Islet precursor cell (in vitro differentiated cells): ENCODE data around the gene SDF2L1.
"Not testable (repeated sequence)": the region's sequence is repeated elsewhere in the genome, so short reads cannot be mapped to it uniquely, and the experiment has no call there.

ENCODE experiments used
- DNase-seq: peaks from one replicate; pipeline ENCODE4 v3.0.0-alpha.2; 2018

Gene SDF2L1

DNA sequence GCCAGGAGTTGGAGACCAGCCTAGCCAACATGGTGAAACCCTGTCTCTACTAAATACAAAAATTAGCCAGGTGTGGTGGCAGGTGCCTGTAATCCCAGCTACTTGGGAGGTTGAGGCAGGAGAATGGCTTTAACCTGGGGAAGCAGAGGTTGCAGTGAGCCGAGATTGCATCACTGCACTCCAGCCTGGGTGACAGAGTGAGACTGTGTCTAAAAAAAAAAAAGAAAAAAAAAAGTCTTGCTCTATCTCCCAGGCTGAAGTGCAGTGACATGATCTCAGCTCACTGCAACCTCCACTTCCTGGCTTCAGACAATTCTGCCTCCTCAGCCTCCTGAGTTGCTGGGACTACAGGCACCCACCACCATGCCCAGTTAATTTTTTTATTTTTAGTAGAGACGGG lies 4.7 kb upstream of the SDF2L1 start:
- DNase-seq, result not testable (repeated sequence)

DNA sequence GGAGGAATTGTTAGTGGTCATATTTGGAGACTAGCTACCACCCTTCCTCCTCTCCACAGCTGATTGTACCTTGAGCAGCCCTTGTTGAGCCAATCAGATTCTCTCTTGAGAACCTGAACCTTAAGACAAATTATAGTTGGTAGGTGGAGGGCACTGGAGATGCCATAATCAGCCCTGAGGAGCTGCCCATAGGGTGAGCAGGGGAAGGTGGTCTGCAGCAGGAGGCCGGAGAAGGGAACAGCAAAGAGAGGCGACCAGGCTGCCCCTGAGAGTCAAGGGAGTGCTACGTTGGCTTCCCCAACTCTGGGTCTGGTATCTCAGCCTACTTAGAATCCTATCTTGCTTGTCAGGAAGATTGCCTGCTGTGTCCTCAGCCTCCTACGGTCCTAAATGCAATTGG lies 2.7 kb upstream of the SDF2L1 start:
- DNase-seq, result no peak

DNA sequence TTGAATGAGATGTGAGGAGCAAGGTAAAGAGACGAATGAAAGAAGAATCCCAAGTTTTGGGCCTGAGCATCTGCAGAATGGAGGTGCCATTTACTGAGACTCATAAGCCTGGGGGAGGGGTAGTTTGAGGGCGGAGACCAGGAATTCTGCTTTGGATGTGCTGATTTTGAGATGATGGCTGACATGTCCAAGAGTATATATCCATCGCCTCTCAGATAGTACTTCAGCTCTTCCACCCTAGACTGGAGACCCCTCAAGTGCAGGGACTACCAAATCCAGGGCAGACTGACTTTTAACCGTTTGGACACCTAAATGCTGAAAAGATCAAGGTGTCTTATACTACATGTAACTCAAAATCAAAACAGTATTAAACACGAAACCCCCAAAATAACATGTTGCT lies 1.3 kb upstream of the SDF2L1 start:
- no peak for DNase-seq

DNA sequence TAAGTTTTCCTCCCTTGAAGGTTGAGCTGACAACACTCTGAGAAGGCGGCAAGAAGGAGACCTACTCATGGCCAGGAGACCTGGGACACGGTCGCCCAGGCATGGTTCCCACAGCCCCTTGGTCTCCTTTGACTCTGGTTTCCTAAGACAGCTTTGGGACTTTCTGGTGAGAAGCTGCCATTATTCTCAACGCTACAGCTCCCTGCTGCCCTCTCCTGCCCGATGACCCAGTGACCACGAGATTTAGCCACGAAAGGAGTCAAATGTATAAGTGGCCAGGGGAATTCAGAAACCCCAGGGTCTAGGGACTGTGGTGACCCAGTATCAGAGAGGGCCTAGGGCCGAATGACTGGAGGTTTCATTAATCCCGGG lies 699 bp upstream of the SDF2L1 start:
- peak; percentile 82 for DNase-seq

DNA sequence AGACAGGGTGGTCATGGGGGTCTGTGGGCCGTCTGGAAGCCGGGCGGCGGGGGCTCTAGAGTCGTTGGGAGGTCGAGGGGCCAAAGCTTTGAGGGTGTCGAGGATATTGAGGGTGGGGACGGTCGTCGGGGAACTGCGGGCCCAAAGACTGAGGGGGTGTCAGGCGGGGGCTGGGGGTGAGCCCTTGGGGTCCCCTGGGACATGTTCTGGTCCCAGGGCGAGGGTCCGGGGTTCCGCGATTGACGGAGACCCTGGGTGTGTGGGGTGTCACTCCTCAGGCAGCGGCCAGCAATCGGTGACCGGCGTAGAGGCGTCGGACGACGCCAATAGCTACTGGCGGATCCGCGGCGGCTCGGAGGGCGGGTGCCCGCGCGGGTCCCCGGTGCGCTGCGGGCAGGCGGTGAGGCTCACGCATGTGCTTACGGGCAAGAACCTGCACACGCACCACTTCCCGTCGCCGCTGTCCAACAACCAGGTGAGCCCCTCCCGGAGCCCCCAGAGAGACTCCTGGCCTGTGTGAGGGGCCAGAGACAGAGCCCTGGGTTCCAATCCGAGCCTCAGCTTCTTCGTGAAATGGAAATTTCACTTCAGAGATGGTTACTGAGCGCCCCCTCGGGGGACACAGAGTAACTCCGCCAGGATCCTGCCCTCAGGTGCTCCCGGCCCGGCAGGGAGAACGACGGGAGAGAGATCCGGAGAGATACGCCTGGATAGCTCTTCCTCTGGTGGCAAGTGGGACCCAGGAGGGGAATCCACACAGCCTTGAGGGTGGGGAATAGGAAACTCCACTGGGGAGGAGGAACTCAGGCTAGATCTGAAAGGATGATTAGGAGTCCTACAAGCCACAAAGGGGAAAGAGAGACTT lies 714 bp downstream of the SDF2L1 start:
- DNase-seq, result peak; percentile 88

DNA sequence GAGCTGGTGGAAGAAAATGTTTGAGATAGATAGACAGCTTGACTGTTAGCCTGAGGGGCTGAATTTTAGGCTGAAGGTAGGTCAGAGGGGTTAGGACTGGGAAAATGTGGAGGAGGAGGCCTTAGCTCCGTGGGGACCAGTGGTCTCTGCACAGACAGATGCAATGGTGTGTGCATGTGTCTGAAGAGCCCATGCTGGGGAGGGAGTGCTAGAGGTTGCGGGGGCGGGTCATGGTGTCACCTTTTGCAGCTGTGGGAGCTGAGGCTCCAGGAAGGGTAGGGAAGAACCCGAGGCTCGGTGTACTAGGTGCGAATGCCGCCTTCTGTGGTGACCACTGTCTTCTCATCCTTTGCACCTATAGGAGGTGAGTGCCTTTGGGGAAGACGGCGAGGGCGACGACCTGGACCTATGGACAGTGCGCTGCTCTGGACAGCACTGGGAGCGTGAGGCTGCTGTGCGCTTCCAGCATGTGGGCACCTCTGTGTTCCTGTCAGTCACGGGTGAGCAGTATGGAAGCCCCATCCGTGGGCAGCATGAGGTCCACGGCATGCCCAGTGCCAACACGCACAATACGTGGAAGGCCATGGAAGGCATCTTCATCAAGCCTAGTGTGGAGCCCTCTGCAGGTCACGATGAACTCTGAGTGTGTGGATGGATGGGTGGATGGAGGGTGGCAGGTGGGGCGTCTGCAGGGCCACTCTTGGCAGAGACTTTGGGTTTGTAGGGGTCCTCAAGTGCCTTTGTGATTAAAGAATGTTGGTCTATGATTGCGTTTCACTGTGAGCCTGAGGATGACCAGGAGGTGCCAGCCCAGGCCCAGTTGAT lies 1.6 kb downstream of the SDF2L1 start:
- DNase-seq, result no peak

DNA sequence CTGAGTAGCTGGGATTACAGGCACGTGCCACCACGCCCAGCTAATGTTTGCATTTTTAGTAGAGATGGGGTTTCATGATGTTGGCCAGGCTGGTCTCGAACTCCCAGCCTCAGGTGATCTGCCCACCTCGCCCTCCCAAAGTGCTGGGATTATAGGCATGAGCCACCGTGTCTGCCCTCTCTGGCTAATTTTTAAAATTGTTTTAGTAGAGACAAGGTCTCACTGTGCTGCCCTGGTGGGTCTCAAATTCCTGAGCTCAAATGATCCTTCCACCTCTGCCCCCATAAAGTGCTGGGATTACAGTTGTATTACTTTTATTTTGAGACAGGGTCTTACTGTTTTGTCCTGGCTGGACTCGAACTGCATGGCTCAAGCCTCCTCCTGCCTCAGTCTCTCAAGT lies 3.4 kb downstream of the SDF2L1 start:
- DNase-seq, result not testable (repeated sequence)

DNA sequence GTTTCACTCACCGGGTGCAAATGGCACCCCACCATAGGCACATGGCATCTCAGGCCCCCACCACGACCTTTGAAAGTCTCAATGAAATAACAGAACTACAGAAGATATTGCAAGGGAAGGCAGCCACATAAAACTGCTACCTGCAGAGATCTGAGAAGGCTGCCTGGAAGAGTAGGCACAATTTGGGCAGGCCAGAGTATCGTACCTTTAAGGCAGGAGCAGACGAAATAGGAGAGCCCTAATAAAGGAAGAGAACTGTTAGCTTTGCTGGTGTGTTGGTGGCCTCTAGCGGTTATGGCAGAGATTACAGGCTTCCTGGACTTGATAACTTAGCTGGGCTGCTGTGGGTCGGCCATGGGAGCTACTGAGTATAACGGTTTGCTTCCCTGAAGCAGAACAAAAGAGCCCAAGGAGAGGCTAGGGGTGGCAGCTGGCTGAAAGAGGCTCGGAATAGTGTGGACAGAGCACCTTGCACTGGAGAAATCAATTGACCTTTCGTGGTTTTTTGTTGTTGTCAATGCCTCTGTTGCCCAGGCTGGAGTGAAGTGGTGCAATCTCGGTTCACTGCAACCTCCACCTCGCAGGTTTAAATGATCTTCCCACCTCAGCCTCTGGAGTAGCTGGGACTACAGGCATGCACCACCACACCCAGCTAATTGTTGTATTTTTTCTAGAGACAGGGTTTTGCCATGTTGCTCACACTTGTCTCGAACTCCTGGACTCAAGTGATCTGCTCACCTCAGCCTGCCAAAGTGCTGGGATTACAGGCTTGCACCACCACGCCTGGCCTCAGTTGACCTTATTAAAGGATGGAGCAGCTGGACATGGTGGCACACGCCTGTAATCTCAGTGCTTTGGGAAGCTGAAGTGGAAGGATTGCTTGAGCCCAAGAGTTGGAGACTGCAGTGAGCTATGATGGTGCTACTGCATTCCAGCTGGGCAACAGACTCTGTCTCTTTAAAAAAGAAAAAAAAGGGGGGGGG lies 4.8 kb downstream of the SDF2L1 start:
- peak; percentile 86 for DNase-seq

DNA sequence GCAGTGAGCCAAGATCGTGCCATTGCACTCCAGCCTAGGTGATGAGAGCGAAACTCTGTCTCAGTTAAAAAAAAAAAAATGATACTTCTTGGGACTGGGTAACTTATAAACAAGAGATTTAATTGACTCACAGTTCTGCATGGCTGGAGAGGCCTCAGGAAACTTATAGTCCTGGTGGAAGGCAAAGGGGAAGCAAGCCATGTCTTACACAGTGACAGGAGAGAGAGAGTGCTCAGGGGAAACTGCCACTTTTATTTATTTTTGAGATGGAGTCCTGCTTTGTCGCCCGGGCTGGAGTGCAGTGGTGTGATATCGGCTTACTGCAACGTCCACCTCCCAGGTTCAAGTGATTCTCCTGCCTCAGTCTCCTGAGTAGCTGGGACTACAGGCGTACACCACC lies 8.2 kb downstream of the SDF2L1 start:
- DNase-seq, result no peak

DNA sequence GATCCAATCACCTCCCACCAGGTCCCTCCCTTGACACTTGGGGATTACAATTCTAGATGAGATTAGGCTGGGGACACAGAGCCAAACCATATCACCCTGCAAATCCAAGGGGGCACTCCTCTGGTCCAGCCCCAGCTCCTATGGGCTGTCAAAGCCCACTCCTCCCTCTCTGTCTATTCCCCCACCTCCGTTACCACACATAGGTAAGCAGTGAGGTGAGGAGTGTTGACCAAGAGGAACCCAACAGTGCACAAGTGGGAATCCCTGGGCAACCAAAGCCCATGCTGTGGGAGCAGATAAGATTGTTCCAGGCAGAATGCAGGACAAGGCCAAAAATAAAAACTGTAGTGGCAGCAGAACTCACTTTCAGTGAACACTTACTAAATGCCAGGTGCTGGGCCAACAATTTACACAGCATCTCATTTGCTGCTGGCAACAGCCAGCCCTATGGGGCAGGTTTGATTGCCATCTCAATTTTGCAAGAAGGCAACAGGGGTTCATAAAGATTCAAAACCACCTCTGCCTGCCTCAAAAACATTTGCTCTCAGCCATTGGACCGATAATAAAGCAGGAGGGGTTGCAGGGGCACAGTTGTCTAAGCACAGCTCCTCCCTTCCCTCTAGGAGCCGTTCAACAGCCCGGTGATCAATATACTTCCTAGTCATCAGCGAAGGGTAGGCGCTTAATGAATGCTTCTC lies 8.9 kb downstream of the SDF2L1 start:
- no peak for DNase-seq

DNA sequence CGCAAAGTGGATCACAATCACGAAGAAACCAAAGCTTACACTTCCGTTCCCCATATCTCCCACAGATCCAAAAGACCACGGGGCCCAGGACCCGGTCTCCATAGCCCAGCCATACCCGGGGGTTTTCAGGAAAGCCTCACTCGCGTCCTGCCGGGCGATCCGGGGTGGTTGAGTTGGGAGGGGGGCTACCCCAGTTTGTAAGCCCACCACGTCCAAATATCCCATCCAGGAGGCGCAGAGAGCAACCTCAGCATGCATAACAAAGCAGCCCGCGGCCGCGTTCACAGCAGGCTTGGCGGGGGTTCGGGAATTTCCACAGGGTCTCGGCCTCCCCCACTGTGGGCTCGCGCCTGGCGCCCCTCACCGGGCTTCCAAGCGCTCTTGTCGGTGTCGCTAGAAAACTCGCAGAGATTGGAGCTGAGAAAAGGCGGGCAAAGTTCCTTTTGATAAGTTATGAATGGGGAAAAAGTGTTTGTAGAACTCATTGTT lies 9.5 kb downstream of the SDF2L1 start:
- no peak for DNase-seq

DNA sequence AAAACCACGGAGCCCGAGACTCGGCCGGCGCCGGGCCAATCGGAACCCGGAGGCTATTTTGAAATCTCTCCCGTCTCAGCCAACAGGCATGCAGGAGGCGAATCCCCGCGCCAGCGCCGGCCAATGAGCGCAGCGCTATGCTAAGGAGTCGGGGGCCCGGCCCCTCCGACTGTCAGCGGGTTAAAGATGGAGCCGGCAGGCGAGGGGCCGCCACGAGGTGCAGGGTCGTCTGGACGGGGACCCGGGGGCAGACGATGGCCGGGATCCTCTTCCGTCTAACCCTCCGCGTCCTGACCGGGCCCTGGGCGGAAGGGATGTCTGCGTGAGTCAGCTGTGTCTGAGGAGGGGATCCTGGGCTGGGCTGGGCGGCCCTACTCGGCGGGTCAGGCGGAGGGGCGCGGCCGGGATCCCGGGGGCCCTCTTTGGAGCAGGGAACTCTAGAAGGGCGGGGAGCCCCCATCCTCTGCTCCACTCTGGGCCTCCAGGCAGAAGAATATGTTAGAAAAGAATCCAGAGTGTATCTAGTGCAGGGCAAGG lies 10.0 kb downstream of the SDF2L1 start:
- peak; percentile 96 for DNase-seq

DNA sequence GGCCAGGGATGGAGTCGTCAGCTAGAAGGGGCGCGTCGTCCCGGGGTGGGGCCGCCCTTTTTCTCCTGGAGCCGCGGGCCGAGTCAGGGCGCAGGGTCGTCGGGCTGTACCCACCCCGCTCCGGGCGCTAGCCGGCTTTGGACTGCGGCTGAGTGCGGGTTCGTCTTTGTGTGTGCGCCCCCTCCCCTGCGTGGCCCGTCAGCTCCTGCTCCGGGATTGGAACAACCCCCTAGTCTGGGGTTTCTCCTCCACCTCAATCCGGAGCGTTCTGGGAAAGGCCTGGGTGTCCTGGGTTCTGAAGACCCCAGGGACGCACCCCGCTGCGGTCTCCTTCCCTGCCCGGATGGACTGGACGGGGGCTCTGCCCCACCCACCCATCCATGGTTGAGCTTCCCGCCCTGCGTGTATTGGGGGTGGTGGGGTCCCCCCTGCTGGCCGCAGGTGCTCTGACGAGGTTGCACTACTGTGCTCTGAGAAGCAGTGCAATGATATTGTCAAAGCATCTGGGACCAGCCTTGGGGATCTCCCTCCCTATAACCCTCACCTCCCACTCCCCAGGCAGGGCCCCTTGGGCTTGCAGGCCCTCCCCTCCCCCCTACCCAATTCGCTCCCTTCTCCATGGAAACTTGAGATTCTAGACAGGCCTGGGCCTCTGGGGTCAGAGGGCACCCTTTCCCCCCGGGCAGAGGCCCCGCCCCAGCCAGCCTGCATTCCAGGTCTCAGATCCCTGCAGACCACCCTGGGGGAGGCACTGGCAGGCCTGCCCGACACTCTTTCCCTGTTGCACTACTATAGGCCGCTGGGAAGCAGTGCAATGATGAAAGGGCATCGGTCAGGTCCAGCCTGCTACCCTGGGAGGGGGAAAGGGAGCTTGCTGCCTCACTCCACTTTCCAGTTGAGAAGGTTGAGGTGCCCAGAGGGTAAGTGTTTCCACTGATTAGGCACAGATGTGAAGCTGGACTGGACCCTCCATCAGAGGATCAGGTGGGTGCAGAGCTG lies 10.7 kb downstream of the SDF2L1 start:
- DNase-seq, result no peak

DNA sequence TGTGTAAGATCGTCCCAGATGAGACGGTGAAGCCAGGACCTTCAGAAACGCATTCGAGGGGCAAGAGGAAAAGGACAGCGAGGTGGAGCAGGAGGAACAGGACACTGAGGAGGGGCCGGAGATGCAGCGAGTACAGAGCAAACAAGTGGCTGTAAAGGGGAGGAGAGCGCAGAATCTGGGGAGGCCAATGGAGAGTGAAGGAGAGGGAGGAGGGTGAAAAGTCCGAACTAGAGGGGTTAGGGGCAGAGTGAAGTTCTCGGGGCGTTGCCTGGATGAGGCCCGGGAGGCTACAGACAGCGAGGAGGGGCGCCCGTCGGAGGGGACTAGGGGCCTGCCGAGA lies 14.9 kb downstream of the SDF2L1 start:
- DNase-seq, result no peak

DNA sequence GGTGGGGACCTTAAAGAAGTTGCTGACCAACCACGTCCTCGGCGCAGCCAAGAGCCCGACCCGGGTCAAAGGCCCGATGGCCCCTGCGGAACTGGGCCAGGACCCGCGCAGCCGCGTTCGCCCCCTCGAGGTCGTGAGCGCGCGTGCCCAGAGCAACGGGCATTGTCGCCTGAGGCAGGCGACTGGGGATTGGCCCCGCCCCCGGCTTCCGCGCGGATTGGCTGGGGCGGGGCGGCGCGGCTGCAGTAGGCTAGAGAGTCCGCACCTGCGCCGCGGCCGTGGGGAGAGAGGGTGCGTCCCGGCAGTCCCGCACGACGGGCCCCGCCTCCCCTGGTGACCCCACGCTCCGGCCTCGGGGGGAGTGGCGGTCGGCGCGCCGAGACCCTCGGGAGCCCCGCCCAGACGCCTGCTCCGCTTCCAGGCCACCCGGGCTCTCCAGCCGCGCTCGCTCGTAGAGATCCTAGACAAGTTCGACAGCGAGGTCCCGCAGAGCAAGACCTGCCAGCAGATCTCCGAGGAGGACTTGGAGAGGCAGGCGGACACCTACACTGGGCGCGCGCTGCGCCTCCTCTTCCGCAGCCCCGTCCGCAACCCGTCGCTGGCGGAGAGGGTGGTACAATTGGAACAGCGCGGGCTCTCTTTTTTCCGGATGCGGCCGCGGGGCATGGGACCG lies 15.4 kb downstream of the SDF2L1 start:
- peak; percentile 85 for DNase-seq

DNA sequence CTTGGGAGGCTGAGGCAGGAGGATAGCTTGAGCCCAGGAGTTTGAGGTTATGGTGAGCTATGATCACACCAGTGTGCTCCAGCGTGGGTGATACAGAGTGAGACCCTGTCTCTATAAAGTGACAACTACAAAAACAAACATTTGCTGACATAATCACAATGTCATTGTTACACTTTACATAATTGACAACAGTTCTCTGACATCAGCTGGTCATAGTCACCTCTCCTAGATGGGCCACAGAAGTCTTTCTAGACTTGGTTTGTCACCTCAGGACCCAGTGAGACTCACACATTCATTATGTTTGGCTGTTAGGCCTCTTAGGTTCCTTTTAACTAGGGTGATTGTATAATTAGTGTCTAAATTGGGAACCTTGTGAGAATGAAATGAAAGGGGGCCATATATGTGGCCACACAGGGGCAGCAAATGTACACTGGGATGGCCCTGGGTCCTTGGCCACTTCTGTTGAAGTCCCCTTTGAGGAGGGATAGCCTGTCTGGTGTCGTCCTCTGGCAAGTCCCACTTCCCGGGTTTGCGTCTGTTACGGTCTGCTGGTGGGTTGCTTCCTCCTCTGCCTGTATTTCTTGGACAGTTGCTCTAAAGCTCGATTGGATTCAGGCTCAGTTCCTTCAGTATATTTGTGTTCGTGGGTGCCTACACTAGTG lies 17.9 kb downstream of the SDF2L1 start:
- no peak for DNase-seq

DNA sequence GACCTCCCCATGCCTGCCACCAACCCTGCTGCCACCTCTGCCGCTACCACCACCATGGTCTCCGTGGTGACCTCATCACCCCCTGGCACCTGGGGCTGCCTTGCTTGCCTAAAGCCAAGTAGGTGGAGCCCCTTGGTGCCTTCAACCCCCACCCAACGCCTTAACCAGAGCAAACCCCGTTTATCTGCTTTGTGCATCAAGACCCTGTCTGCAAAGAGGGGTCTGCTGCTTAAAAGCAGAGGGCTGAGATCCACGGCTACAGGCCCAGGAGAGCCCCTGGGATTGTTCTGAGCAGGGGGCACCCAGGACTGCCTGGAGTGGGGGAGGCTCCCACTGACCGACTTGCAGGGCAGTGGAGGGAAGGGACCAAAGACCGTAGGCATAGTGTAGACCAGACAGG lies 18.8 kb downstream of the SDF2L1 start:
- DNase-seq, result no peak

DNA sequence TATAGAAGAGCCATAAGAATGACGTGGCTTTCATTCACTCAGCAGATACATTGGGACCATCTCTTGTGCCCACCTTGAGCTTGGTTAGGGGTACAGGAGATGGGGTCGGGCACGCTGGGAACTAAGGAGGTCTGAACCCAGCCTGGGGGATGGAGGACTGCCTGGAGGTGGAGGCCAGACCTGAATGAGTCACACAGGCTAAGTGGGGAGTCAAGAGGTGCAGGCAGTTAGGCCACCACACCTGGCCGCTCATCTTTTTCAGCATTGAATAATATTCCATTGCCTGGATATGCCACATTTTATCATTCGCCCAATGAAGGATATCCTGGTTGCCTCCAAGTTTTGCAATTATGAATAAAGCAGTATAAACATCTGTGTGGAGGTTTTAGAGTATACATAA lies 19.9 kb downstream of the SDF2L1 start:
- no peak for DNase-seq

DNA sequence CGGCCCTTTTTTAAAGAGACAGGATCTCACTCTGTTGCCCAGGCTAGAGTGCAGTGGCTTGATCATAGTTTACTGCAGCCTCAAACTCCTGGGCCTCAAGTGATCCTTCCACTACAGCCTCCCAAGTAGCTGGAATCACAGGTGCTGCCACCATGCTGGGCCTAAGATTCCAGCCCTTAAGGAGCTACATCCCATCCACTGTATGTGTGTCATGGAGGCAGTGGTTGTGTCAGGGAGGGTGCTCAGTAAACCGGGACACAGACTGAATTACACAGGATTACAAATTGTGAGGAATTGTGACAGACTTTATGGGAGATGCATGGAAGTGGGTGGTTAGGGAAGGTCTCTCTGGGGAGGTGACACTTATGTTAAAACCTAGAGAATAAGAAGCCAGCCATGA lies 21.6 kb downstream of the SDF2L1 start:
- no peak for DNase-seq
